Stimulated activated CD8-positive, alpha-beta memory T cell treated with anti-CD3 and anti-CD28 coated beads, Interleukin-7, amount 100 ng/mL, for 4 hours (primary cell): ENCODE data around the gene CCDC71L.

Experiments
- DNase-seq, 2 donors: peaks; one replicate each; pipeline ENCODE4 v3.0.0-alpha.2; 2020; ENCODE audit warnings: low read depth in 2 of 2

Gene CCDC71L

GRCh38 chr7:106659166-106659962 lies 1.6 kb downstream of the CCDC71L start:
- DNase-seq = no peak

- no peak for DNase-seq
Observed at GRCh38 chr7:106658316-106659165, 2.4 kb downstream of the CCDC71L start.

- DNase-seq = no peak
Observed at GRCh38 chr7:106657085-106657991, 3.6 kb downstream of the CCDC71L start.

GRCh38 chr7:106655703-106656498 lies 5.1 kb downstream of the CCDC71L start:
- no peak for DNase-seq

GRCh38 chr7:106653488-106653887 lies 7.5 kb downstream of the CCDC71L start:
- DNase-seq = no peak

GRCh38 chr7:106652909-106653308 lies 8.0 kb downstream of the CCDC71L start:
- DNase-seq = no peak

- DNase-seq = no peak
Observed at GRCh38 chr7:106652092-106652491, 8.9 kb downstream of the CCDC71L start.

GRCh38 chr7:106646256-106646655 lies 14.7 kb downstream of the CCDC71L start:
- DNase-seq = no peak

GRCh38 chr7:106644999-106645398 lies 16.0 kb downstream of the CCDC71L start:
- no peak for DNase-seq

- DNase-seq = no peak
Observed at GRCh38 chr7:106643216-106644000, 17.6 kb downstream of the CCDC71L start.

- DNase-seq = no peak
Observed at GRCh38 chr7:106641416-106641815, 19.5 kb downstream of the CCDC71L start.

- DNase-seq = no peak
Observed at GRCh38 chr7:106640368-106641141, 20.4 kb downstream of the CCDC71L start.

- no peak for DNase-seq
Observed at GRCh38 chr7:106639476-106640334, 21.3 kb downstream of the CCDC71L start.

- DNase-seq = no peak
Observed at GRCh38 chr7:106635411-106635810, 25.5 kb downstream of the CCDC71L start.

- DNase-seq = no peak
Observed at GRCh38 chr7:106634958-106635357, 26.0 kb downstream of the CCDC71L start.

GRCh38 chr7:106630648-106631047 lies 30.3 kb downstream of the CCDC71L start:
- no peak for DNase-seq

- no peak for DNase-seq
Observed at GRCh38 chr7:106629516-106629915, 31.4 kb downstream of the CCDC71L start.

GRCh38 chr7:106626376-106627164 lies 34.4 kb downstream of the CCDC71L start:
- no peak for DNase-seq
